OCI-LY1 (cell line): ENCODE results near the gene PNRC1.
"Not testable (repeated sequence)": the region's sequence is repeated elsewhere in the genome, so short reads cannot be mapped to it uniquely, and the experiment has no call there.

Experiments used
- CTCF ChIP-seq: fragments of 200-600 bp; sonication (generic), shearing (Covaris generic); IDR thresholded peaks from 2 replicates; pipeline ENCODE4 v1.5.1; 2017; ENCODE audit warnings: mild to moderate bottlenecking, antibody characterized with exemption, low read length, moderate library complexity, mixed read lengths
- EZH2 ChIP-seq: fragments of 200-600 bp; sonication (generic), shearing (Covaris generic); IDR thresholded peaks from 2 replicates; pipeline ENCODE4 v1.8.0; 2017; ENCODE audit warnings: borderline replicate concordance, mixed run types, mild to moderate bottlenecking, antibody characterized with exemption, low read length, moderate library complexity, mixed read lengths

- not testable (repeated sequence) for TF ChIP-seq EZH2, CTCF
Observed at GRCh38 chr6:89128256-89128671, 47.7 kb downstream of the PNRC1 start.
